Hypothalamus (tissue), 51 donors: ENCODE data around the gene STX4.
A peak's percentile ranks its signal among the peaks of the same experiment; 100 is the strongest.
"Not testable (repeated sequence)": the region's sequence is repeated elsewhere in the genome, so short reads cannot be mapped to it uniquely, and the experiment has no call there.

Experiments used
- DNase-seq, 51 donors: peaks; one replicate each; lab custom pipeline; 2025; lab: John Stamatoyannopoulos, UW

The STX4 gene

DNA sequence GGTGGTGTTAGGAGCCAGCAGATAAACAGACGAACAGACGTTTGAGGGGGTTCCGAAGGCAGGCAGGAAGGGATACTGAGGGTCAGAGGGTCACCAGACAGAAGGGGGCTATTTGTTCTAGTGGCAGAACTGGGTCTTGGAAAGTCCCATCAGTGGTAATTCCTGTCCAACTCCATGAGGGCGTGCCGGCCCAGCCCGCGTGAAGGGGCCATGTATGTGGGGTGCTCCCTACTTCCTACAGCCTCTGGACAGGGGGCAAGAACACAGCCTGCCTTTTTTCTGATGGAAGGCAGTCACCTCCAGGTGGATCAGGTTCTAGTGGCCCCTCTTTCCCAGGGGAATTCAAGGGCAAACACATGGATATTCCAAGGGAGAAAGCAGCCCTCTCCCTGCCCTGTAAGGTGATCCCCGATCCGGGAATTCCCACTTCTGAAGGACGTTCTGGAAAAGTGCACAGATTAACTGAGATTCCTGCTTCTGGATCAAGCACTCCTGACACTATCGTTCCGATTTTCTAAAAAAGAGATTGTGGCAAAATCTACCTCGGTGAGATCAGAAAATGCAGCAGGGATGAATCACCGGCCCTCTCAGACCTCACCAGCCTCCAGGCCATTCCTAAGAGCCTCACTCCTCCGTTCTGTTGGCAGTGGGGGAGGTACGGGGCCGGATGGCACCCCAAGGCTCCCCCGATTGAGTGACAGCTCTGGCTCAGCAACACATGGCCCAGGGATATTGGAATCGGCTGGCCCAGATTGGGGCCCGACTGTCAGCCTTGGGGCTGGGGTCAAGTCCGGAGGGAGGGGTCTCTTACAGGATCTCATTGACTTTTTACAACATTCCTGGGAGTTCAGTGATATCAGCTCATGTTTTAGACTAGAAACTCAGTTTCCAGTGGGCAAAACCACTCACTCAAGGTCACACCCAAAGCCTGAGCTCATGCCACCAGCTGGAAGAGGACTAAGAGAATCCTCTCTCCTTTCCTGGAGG lies 35.3 kb upstream of the STX4 start:
- DNase-seq = peak in 1 of 51 donors; percentile 26

DNA sequence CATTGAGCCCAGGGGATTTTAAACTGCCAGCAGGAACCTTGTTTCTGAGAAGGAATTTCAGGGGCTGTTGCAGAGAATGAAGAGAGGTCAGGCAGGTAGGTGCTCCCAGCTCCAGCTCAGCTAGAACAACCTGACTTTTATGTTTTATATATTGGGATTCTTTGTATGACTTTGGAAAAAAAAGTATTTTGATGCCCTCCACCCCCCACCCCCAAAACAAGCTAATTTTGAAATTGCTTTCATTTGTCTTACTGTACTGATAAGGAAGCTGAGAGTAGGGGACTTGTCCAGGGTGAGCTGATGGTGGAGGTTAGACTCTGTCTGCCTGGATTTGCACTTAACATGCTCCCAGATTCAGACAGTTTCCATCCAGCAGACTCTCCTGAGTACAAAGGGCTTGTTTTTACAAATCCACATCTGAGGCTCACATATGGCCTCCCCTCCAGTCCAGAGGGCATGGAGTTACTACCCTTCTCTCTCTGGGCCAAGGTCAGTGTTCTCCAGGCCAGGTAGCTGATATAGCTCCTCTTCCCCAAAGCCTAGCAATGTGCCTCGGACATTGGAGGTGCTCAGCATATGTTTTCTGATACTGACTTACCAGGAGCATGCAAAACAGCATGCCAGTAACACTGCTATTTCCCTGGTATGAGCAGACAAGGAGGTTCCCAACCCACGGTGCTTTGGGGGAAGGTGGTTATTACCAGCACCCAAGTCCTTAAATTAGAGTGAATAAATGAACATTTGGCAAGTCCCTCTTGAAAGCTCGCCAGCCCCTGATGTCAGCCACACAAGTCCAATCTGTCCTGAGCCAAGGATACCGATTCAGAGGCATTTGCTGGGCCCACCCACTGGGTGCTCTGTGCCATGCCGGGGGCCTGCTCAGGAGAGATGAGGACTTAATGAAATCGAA lies 34.3 kb upstream of the STX4 start:
- peak in 1 of 51 donors; percentile 51 for DNase-seq

DNA sequence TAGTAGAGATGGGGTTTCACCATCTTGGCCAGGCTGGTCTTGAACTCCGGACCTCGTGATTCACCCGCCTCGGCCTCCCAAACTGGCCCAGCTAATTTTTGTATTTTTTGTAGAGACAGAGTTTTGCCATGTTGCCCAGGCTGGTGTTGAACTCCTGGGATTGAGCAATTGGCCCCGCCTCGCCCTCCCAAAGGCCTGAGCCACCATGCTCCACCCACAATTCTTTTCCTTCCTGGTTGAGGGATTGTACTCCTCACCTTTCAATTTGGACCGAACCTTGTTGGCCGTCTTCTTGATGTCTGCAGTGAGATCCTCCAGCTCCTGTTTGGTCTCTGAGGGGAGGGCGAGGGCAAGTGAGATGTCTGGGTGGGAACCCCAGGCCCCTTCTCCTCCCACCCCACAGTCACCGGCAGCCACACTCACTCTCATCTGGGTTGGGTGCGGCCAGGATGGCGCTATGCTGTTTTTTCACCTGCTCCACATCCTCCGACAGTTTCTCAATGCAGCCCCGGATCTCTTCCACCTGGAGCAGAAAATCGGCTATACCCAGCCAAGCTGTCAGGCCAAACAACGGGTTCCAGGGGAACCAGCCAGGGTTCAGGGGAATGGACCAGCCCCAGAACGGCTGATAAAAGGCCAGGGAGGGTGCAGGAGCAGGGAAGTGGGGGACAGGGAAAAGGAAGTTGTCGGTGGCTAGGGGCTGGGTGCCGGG lies 32.5 kb upstream of the STX4 start:
- no peak for DNase-seq

DNA sequence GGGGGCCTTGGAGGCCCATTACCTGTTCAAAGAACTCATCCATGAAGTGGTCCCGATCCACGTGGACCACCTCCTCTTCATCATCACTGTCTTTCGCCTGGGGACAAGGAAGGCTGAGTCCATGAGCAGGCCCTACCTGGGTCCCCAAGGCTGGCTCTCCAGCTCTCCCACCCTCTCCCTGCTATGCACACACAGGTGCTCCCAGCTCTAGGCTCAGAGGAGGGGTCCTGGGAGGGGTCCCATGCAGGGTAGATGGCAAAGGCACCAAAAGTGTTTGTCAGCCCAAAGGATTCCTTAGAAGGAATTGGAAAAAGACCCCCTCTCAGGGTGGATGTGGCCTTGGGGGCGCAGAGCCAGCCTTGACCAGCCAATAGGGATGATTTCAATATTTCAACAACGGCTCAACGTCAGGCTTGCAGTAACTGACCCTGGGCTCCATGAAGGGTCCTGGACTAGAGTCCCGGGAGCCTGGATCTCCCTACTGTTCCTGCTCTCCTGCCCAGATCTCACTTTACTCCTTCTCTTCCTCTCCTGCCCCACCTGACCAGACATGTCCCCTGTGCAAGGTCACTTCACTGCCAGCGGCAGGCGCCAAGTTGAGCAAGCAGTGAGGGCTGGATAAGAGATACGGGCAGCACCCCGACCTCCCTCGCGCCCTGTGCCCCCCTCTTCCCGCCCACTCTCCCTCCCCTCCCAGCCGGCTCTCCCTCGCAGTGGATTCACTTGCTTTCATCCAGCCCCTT lies 31.7 kb upstream of the STX4 start:
- no peak for DNase-seq

DNA sequence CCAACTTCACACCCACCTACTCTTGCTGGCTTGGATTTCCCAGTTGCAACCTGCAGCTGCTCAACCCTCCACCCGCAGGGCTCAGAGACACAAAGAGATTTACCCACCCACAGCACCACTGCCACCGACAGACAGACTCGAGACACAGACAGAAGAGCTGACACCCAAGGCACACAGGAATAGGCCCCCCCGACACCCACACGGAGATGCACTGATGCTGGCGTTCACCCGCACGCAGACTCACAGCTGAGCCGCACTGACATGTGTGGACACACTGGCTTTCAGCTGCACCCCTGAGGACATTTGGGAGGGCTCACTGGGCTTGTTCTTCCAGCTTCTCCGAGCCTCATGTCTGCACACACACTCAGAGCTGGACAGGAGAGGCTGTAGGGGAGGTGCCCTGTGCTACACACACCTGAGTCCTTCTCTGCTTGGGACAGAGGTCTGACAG lies 31.1 kb upstream of the STX4 start:
- DNase-seq = peak in 2 of 51 donors; percentile 18 to 60

DNA sequence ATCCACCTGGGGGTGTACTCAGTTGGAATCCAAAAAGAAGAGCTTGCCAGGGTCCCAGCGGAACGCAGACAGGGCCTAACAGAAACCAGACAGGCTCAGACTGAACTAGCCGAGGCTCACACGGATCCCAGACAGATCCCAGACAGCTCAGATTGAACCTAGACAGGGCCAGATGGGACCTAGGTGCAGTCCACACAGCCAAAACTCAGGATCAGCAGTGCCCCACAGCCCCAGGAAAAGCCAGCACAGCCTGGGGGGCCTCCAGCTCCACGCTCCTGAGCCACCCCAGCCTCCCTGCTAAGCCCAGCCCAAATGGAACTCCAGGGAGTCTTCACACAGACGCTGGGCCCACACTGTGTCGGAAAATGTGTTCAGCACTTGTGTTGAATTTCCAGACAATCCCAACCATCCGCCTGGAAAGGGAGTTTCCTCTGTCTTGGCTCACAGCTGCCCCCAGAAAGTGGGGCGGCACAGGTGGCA lies 30.5 kb upstream of the STX4 start:
- peak in 1 of 51 donors; percentile 21 for DNase-seq

DNA sequence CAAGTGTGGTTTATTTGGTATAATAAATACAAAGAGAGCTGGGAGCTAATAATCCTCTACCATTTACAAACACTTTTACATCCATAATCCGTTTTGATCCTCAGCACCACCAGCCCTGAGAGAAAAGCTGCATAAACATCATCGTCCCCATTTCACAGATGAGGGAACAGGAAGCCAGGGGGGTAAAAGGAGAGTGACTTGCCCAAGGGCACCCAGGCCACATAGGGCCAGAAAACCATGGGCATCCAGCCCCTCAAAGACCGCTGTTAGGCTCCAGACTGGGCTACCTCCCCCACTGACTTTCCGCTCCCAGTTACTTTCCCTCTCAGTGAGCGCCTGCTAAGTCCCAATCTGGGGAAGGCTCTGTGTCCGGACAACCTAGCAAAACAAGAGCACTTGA lies 29.6 kb upstream of the STX4 start:
- no peak for DNase-seq

DNA sequence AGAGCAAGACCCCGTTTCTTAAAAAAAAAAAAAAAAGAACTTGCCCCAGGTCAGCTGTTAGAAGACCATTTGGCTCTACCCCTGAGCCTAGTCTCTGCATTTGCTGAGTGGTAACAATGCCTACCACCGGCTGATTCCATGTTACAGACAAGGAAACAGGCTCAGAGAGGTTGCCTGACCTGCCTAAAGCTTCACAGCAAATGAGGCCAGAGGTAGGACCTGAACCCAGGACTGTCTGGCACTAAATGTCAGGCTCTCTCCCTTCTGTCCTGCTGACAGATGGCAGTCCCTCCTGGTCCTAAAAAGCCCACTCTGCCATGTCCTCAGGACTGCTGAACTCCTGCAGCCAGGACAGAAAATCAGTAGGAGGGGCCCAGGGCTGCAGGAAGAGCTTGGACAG lies 28.7 kb upstream of the STX4 start:
- no peak for DNase-seq

DNA sequence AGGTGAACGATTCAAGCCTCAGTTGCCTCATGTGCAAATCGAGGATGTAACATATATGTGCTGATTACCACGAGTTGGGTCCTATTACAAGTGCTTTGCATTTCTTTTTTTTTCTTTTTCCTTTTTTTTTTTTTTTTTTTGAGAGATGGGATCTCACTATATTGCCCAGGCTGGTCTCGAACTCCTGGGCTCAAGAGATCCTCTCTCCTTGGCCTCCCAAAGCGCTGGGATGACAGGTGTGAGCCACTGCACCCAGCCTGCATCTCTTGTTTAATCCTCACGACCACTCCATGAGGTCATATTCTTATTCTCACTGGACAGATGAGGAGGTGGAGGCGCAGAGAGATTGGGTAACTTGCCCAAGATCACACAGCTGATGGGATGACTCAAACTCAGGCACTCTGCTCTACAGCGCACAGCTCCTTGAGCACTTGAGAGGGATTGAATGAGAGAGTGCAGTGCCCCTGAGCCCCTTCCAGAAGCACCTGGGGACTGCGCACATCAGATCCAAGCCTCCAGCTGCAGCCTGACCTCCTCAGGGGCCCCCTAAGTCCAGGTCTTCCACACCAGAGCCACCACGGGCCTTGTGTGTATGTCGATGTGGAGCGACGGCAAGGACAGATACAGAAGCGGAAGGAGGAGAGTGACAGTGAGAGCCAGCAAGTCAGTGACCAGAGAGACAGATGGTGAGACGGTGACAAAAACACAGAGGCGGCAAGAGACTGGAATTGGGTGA lies 27.8 kb upstream of the STX4 start:
- peak in 1 of 51 donors; percentile 59 for DNase-seq

DNA sequence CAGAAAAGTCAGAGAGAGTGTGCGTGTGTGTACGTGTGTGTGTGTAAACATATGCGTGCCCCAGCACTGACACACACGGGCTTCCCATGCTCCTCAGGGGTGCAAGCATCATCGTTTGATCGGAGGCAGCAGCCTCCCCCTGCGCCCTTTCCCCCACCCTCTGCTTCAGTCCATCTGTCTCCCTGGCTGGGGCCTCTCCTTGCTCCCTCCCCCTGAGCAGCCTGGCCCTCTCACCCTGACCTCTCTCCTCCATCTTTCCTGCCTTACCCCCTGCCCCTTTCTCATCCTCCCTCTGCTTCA lies 27.3 kb upstream of the STX4 start:
- DNase-seq = no peak

DNA sequence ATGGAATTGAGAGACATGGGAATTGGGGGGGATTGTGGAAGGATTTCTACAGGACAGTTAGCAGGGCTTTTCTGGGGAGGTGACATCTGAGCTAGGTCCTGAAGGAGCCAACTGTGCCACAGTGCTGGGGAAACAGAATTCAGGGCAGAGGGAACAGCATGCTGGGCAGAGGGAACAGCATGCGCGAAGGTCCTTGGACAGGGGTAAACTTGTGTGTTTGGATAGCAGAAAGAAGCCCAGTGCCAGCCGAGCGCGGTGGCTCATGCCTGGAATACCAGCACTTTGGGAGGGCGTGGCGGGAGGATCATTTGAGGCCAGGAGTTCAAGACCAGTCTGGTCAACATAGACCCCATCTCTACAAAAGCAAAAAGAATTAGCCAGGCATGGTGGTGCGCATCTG lies 26.8 kb upstream of the STX4 start:
- no peak for DNase-seq

DNA sequence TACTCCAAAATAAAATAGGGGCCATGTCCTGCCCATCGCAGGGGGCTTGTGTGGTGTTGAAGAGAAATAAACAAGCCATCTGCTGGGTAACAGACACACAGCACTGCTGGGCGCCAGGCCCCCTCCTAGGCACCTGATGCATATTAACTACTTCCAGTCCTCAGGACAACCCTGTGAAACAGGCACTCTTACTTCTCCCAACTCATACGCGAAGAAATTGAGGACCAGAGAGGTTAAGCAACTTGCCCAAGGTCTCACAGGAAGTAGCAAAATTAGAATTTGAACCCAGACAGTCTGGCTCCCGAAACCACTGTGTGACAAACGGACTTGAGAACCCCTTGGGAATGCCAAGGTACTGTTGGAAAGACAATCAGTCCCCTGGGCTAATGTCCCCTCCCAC lies 25.7 kb upstream of the STX4 start:
- DNase-seq = no peak

DNA sequence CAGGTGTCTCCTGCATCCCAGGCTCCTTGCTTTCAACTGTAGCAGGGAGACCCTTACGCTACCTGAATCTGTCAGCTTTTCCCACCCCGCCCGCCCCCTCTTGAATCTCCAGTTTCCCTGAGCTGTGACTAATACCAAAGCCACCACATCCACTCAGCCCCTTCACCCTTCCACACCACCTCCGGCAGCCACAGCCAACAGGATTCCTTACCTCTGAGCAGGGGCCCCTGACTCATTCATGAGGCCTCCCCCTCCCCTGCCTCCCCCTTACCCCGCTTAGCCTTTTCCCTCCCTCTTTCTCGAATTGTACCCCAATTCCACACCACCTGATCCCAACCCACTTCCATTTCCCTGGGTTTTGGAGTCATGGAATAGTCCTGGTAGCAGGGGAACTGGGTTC lies 25.2 kb upstream of the STX4 start:
- DNase-seq = no peak

DNA sequence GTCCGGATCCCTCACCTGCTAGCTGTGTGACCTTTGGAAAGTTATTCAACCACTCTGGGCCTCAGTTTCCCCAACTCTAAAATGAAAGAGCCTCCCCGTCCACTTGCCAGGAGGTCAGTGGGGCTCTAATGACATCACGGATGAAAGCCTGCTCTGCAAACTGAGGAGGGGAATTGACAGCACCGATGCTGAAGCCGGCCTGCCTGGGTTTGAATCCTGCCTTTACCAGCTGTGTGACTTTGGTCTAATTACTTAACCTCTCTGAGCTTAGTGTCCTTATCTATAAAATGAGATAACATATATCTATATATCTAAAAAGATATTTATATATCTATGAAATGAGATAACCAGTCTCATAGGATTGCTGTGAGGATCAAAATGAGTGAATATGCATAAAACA lies 24.8 kb upstream of the STX4 start:
- no peak for DNase-seq

DNA sequence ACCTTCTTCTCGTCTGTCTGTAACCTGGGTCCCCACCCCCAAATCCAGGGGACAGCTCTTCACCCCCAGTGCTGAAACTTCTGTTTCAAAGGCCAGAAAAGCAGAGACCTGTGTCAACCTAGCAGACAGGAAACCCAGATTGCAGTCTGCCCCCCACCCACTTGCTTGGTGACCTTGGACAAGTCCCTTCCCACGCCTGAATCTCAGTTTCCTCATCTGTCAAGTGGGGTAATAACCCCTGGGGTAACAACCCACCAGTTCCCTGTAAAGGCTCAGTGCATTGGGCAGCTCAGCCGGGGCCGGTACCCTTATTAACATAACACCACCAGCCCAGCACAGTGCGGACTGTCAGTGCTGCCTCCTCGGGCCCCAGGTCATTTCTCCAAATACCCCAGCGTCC lies 24.2 kb upstream of the STX4 start:
- no peak for DNase-seq

DNA sequence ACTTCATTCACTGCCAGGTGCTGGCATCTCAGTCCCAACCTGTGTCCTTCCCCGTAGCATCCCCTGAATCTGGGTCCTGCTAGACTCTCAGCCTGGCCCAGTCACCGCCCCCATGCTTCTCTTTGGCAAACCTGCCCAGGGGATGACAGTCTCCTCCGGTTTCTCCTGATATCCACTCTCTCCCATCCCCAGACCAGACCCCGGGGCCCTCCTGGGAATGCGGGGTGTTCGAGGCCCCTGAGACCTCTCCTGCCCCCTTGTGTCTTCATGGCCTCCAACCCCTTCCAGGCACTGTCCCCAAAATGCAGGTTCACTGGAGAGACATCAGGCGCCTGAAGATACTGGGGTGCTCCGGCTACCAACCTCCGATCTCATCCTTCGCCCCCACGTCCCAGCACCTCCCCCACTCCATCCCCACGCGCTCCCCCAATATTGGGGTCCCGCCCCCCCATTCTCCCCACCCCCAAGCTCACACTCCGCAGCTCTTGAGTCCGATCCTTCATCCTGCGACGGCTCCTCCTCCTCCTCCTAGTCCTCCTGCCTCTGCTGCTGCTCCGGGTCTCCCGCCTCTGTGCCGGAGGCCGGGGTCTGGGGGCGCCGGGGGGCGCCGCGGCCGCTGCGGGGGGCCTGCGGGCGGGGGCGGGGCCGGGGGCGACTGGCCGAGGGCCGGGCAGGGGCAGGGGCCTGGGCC lies 23.3 kb upstream of the STX4 start:
- peak in 3 of 51 donors; percentile 31 to 41 (median 32) for DNase-seq

DNA sequence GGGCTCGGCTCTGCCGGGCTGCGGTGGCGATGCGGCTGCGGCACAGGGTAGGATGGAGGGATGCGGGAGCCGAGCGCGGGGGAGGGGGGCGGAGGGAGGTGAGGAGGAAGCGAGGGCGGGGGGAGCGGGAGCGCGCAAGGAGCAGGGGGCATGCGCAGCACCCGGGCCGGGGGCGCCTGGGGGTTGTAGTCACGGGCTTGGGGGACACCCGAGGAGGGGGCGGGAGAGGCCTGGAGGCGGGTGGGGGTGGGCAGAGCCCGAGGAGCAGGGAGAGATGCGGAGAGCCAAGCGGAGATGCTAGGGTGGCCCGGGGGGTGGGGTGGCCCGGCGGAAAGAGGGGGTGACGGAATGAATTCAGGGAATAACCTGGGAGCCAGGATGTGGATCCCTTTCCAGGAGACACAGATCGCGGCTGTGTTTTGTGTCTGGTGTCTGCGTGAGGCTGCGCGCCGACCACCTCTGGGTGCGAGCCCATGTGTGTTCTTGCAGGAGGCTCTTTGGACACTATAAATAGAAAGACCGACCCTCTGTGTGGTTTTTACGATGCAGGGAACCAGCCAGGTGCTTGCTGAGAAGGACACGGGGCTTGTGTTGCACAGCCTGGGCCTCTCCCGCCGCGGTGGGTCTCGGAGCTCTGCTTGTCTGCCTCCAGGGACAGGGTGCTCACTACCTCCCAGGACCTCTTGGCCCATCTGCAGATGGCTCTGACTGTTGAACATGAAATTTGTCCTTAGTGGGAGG lies 22.6 kb upstream of the STX4 start, which contains the start of gene STX1B:
Gene STX1B, minus strand, starts transcription at position 54 of the 741 bp plus-strand sequence. CDS start 242 bp downstream, outside the sequence.
- peak in 39 of 51 donors; percentile 10 to 75 (median 48) for DNase-seq

DNA sequence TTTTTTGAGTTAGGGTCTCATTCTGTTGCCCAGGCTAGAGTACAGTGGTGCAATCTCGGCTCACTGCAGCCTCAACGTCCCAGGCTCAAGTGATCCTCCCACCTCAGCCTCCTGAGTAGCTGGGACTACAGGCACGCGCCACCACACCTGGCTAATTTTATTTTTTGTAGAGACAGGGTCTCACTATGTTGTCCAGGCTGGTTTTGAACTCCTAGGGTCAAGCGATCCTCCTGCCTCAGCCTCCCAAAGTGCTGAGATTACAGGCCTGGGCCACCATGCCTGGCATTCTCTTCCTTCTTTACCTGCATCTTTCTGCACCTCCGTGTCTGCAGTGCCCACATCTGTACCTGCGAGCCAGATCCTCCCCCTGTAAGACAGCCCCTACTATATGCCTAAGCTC lies 21.5 kb upstream of the STX4 start:
- DNase-seq = not testable (repeated sequence)
